Measurements from ENCODE around the gene PPT1.

DNA sequence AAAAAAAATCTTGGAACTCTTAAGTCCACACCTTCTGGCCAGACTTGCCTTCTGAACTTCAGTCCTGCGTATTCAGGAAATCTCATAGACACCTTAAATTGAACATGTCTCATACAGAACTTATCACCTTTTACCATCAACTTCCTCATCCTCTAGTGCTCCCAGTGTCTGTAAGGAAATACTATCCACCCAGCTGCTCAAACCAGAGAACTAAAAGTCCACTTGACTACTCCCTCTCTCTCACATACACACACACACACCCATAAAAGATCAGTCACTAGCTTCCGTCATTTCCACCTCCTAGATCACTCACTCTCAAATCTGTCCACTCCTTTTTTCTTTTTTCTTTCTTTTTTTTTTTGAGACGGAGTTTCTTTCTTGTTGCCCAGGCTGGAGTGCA lies 67.4 kb downstream of the PPT1 start:
- TF ChIP-seq, protein P1, sequence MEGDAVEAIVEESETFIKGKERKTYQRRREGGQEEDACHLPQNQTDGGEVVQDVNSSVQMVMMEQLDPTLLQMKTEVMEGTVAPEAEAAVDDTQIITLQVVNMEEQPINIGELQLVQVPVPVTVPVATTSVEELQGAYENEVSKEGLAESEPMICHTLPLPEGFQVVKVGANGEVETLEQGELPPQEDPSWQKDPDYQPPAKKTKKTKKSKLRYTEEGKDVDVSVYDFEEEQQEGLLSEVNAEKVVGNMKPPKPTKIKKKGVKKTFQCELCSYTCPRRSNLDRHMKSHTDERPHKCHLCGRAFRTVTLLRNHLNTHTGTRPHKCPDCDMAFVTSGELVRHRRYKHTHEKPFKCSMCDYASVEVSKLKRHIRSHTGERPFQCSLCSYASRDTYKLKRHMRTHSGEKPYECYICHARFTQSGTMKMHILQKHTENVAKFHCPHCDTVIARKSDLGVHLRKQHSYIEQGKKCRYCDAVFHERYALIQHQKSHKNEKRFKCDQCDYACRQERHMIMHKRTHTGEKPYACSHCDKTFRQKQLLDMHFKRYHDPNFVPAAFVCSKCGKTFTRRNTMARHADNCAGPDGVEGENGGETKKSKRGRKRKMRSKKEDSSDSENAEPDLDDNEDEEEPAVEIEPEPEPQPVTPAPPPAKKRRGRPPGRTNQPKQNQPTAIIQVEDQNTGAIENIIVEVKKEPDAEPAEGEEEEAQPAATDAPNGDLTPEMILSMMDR (optimal IDR thresholded peaks at IDR 0.05 in 1 of 3, IDR thresholded peaks at IDR 0.05 in 1 of 3, conservative IDR thresholded peaks at IDR 0.05 in 1 of 3; ENCODE audit: extremely low read depth in 1 of 3, insufficient read depth in 2 of 3, low read length in 3 of 3): no peak
- no peak for TF ChIP-seq EZH2 (IDR thresholded peaks at IDR 0.05; ENCODE audit: low read length)

Data from keratinocyte (primary cell).